Measurements from ENCODE around the gene CASP2.

CASP2 gene

GRCh38 chr7:143354376-143354775 lies 66.2 kb downstream of the CASP2 start:
- no peak for TF ChIP-seq GATA3 (IDR thresholded peaks at IDR 0.05; ENCODE audit: low read depth, low read length)

GRCh38 chr7:143354965-143355364 lies 66.8 kb downstream of the CASP2 start:
- TF ChIP-seq GATA3 (IDR thresholded peaks at IDR 0.05; ENCODE audit: low read depth, low read length) (no peak), GATA2 (IDR thresholded peaks at IDR 0.05; ENCODE audit: low read depth, low read length) (no peak)

- TF ChIP-seq GATA2 (IDR thresholded peaks at IDR 0.05; ENCODE audit: low read depth, low read length) (no peak), GATA3 (IDR thresholded peaks at IDR 0.05; ENCODE audit: low read depth, low read length) (no peak)
Measured at GRCh38 chr7:143355450-143356385, 67.6 kb downstream of the CASP2 start.

- no peak for TF ChIP-seq GATA2 (IDR thresholded peaks at IDR 0.05; ENCODE audit: low read depth, low read length)
- no peak for TF ChIP-seq GATA3 (IDR thresholded peaks at IDR 0.05; ENCODE audit: low read depth, low read length)
Measured at GRCh38 chr7:143356414-143357050, 68.4 kb downstream of the CASP2 start.
